HG02884 (cell line): ENCODE results near the gene TMEM163.
"Not testable (repeated sequence)": the region's sequence is repeated elsewhere in the genome, so short reads cannot be mapped to it uniquely, and the experiment has no call there.

Experiments used
- ATAC-seq: cut with Tn5 transposase; IDR thresholded peaks from one replicate; pipeline ENCODE4 v1.9.1; 2021; ENCODE audit warnings: mild to moderate bottlenecking, moderate library complexity; ENCODE audit not compliant: unreplicated experiment

The TMEM163 gene

DNA sequence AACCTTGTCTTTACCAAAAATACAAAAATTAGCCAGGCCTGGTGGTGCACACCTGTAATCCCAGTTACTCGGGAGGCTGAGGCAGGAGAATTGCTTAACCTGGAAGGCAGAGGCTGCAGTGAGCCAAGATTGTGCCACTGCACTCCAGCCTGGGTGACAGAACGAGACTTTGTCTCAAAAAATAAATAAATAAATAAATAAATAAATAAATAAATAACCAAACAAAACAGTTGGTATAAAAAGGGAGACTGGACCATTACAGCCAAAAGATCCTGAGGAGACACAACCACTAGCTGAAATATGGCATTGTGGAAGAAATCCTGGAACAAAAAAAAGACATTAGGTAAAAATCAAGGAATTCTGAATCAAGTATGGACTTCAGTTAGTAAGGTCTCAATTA lies 4.9 kb upstream of the TMEM163 start:
- not testable (repeated sequence) for ATAC-seq

DNA sequence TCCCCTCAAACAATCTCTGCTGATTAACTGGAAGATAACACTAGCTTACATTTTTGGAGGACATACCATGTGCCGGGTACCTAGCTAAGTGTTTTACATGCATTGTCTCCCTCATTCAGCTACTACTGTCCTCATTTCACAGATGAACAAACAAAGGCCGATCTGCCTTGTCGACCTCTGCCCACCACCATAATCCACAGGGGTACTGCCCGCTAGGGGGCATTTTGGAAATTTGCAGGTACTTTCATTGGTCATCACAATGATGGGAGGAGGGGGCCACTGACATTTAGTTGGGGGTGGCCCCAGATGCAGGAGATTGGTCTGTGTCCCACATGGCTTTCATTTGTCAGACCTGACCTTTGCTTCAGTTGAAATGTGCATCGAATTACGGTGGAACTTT lies 3.9 kb upstream of the TMEM163 start:
- ATAC-seq, result no peak

DNA sequence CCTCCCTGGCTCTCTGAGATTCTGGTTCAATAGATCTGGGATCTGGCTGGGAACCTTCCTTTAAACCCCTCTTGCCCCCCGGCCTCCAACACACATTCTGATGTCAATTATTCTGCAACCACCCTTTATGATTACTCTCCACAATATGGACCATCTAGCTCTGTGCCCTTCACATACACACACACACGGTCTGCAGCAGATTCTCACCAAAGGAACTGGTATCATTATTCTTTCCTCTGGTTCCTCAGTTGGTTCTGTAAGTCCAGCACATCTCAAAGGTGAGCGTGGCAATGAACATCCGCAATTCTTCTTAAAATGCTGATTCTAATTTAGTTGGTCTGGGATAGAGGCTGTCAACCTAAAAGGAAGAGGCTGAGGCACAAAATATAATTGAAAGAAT lies 2.8 kb upstream of the TMEM163 start:
- no peak for ATAC-seq

DNA sequence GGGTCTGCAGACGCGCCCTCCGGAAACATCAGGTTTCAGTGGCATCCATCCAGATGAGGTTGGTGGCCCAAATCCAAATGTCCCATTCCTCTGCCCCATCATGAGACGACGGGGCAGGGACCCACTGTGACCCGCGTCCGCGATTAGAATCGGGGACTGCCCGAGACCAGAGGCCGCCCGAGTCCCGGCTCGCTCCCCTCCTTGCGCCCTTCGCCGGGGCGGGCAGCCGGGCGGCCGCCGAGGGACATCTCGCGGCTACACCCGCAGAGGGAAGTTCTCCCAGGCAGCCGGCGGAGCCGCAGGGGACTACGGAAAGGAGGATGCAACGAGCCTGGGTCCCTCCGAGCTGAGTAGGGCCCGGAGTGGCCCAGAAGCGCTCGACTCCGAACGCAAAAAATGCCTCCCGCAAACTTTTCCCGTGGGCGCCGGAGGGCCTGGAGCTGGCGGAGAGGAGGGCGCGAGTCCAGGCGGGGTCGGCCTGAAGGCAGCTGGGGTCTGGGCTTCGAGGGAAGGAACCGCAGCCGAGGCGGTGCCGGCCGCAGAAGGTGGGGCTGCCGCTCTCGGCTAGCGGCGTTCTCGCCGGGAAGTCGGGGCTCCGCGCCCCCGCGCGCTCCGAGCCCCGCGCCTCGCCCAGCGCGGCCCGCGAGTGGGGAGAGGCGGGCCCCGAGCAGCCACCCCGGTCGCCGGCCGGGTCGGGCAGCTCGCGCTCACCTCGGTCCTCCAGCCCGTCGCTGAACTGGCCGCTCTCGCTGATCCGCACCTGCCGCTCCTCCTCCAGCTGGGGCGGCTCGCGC lies 580 bp downstream of the TMEM163 start:
- ATAC-seq, result peak; percentile 30

DNA sequence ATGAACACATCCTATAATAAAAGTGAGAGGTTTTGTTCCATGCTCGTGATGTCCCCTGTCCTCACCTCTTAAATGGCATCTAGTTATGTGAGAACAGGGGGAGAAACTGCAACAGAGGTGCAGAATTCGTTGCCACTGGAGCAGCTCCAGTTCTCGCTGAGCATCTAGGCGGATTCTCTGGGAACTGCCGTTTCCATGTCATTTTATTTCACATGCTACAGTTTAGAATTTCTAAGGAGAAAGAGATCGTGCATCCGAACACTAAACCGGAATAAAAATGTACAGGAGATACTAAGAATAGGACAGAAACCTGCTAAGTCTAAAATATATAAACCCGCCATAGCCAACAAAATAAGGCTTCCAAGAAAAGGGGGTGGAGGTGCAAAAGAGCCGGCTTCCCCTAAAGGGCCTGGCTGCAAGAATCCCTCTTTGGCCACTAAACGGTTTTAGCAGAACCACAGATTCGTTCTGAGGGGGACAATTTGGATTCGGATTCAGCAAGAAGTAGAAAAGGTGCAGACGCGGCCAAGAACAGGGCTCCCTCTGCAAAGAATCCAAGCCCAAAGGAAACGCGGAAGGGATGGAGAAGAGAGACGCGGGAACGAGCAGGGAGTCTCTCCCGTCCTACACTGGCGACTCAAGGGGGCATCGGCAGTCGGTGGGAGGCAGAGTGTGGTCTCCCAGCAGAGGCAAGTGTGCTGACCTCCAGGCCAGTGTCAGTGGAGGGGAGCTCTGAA lies 1.3 kb downstream of the TMEM163 start:
- no peak for ATAC-seq

DNA sequence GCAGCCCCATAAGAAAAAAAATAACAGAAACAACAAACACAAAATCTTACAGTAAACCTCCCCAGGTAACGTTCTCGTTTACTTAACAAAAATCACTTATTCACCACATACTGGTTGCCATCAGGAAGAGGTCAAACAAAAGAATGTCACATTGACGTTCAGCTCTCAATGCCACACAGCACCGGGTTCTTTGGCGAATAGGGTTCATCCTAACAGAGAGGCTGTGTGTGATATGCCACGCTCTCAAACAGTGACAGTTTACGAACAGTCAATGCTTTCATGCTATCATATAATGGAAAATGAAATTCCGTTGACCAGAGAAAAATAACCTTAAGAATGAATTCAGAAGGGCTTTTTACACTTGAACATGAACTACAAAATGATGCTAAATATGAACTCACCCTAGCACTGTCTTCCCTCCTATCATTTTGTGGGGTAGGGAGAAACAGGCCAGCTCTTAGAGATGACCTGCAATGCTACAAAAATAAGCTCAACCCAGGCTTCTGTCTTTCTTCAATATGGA lies 2.0 kb downstream of the TMEM163 start:
- ATAC-seq, result no peak

DNA sequence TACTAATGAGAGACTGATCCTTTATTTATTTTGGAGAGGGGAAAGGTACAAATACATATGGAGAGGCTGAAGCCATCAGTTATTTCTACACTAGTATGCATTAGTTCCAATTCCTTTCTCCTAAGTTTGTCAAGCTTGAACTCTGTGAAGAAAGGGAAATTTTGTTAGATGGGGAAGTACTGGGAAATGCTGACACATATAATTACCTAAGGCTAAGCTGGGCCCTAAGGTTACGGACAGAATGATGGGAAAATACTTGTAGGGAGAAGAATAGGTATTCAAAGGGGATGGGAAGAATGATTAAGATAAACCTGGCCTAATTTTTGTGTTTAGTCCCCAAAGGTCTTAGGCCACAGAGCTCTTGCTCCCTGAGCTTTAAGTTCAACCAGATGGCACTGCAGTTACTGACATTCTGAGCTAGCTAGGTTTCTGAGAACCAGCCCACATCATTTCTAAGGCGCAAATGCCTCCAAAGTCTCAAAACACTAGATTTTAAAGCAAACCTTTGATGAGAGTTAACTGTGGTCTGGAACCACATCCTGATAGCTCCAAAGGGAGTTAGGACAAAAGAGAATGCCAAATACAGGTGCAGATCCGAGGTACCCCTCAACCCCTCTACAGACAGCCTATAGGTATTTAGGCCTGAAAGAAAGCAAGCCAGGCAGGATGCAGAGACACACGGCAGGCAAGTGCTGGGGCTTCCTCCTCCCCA lies 2.7 kb downstream of the TMEM163 start:
- ATAC-seq, result no peak

DNA sequence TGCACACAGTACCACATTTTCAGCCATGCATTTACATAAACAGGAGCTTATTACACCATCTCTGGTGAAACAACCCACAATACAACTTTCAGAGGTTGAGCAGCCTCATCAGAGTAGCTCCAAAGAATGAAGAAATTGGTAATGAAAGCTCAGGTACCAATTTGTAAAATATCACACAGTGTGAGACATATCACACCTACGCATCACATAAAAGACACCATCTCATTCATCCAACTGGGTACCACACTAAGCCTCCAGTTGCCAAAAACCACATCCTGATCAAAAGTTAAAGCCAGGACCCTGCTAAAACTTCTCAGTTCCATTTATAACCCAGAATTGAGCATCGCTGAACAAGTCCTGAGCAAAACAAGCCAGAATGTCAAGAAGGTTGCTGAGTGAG lies 4.6 kb downstream of the TMEM163 start:
- no peak for ATAC-seq

DNA sequence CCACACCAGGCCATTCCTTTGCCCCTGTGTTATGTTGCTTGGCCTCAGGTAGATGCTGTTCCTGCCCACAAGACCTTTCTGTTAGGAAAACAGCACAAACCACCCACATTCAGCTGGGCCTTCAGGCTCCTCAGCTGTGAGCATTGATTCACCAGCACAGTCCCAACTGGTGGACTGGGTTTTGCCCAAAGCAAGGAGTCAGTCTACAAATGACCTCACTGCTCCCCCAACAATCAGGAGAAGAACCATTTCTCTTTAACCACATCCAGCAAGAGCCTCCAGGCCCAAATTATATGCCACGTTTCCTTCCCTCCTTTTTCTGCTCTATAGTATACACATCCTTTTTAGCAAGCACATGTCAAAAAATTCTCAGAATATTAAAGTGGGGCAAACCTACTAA lies 5.2 kb downstream of the TMEM163 start:
- ATAC-seq, result no peak

DNA sequence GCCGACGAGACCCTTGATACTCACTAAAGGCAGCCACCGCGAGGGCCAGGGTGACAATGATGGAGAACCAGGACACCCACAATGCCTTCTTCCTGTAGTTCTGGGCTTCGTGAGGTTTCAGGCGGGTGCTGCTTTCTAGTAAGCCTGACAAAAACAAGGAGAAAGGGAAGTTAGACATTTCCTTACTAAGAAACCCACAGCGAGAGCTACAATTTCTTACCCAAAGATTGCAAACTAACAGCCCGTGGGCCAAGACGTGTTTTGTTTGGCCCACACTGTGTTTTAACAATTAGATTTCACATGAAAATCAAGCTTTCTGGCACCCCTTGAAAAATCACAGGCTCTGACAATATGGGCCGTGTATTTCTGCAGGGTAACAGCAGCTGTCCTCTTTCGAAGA lies 5.6 kb downstream of the TMEM163 start:
- ATAC-seq, result no peak

DNA sequence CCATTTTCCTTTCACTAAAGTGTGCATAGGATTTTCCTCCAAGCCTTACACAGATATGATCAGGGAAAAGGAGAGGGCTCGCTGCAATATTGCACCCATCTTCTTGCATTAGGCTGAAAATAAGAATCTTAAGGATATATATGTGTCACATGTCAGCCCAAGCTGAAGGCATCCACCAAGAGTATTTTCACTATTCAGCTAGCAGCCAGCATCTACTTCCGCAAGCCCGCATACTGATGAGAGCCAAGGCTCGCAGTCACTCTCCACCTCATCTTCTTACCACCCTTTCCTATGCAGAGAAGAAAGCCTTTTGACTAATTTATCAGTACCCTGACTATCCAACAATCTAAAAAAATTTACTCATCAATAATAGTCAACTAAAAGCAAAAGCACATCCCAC lies 6.1 kb downstream of the TMEM163 start:
- ATAC-seq, result no peak

DNA sequence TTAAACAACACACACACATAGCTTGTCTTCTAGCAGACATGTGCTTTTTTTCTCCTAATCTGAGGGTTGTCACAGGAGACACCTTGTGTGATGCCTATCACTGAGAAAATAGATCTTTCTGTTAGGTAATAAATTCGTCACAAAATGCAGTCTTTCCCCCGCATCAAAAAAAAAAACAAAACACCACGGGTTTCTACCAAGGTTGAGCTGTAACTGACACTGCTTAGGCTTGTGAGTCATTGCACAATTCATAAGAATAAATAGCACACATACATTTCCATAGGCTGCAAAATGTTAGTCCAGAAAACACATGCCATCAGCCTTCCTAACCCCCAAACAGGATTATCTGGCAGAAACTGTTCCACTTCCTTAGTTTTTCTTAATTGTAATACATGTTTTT lies 6.5 kb downstream of the TMEM163 start:
- no peak for ATAC-seq

DNA sequence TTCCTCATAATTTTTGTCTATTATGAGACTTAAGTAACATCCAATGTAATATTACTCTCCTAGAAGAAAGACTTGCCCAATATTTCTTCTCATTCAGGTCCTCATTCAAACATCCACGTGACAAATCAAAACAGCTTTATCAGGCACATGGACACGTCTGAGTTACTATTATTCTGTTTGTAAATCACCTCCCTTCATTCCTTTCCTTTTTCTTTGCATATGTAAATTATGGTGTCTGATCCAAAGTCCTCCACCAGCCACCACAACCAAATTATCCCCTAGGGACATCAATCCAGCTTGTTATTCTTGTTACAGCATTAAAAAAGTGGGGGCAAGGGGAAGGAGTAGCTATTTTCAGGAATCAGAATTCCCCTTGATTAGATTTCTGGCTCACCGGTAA lies 7.1 kb downstream of the TMEM163 start:
- no peak for ATAC-seq

DNA sequence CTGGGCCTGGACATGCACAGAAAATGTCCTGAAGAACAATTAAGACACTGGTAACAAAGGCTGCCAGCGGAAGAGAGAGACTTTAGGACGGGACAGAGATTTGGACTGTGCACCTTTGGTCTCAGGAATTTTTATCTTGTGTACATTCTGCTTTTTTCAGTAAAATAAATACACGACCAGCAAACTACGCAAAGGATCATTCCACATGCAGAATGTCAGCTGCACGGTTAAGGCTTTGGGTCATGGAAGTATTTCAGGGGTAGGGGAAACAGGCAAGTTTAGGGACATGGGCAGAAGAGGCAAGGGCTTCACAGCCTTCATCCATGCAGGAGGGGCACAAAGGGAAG lies 11.5 kb downstream of the TMEM163 start:
- no peak for ATAC-seq

DNA sequence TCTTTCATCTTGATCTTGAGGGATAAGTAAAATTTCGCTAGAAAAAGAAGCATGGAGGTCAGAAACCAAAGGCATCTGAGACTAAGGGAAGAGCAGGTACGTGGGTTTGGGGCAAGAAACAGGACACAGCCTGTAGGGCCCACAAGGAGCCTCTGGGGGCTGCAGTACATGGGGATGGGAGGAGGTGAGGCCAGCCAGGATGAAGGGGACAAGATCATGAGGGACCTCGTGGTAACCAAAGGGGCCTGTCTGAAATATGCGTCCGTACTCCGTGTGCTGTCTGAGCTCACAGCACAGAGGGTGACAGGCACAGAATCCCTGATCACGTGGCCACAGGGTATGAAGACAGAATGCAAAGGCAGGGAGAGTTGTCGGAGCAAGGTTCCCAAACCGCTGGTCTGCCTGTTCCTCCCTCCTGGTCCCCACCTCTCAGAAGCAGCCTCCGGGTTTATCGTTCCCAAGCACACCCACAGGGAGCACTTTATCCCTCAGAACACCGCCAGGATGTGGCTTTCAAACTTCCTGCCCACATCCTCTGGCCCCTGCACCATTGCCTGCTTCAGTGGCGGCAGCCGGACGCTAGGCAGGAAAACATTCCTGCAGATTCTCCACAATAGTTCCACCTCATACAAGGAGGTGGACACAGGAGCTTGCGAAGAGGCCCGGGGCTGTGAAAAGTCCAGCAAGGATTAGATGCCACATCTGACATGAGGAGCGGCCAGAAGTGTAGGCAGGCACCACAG lies 12.0 kb downstream of the TMEM163 start:
- no peak for ATAC-seq

DNA sequence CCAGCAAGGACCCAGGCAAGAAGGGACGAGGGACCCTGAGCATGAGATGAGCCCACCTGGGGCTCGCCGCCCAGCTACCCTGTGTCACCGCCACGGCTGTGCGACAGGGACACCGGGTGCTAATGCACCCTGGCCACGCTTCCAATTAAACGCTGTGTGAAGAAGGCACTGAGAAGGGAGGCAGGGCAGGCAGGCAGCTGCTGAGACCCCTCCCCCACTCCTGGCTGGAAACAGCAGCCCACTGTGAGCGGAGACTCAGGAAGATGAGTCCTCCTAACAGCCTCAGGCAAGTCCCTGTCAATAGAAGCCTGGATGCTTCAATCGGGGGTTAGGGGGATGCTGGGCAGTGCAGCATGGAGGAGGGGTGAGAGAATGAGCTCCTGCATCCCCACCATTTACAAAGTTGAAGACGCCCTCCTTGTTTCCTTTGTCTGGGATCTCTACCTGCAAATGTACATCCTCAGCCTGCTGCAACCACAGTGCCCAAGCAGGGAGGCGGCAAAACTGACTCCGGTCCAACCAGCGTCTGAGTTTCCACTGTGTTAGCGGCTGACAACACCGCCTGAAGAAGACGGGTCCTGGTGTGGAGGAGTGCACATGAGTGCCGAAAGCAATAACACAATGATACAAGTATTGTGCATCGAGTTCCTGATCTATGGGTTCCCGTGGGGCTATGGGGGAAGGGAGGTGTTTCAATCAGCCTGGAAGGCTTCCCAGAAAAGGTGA lies 12.8 kb downstream of the TMEM163 start:
- ATAC-seq, result no peak

DNA sequence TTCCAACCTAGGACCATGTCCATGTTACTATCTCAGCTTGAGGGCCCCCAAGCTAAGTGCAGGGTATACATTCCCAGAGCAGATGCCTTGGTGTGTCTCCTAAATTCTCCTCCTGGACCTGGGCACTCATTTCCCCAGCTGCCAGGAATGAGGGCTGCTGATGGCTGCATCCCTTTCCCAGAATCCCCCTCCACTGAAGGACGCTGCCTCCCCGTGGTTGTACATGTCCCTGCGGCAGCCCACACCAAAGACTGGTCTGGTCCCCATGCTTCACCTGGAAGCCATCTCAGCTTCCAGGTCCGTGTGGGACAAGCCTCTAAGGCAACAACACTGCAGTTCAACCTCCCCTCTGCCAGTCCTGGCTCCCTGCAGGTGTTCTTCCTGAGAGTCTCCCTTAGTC lies 14.6 kb downstream of the TMEM163 start:
- no peak for ATAC-seq

DNA sequence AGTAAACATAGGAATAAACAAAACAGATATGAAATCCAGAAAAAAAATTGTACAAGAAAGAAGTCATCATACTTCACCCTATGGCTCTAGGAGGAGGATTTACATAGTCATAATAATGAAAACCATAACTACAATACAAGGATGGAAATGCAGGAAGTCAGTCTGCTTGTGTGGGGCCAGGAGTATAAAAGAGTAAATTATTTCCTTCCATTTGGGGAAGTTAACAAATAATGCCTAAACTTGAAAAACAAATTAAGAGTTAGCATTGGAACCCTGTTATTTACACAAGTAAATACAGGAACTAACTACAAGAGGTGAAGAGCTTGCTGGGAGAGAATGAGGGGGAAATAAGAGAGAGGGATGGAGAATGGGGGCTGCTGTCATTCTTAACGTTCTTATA lies 15.4 kb downstream of the TMEM163 start:
- no peak for ATAC-seq

DNA sequence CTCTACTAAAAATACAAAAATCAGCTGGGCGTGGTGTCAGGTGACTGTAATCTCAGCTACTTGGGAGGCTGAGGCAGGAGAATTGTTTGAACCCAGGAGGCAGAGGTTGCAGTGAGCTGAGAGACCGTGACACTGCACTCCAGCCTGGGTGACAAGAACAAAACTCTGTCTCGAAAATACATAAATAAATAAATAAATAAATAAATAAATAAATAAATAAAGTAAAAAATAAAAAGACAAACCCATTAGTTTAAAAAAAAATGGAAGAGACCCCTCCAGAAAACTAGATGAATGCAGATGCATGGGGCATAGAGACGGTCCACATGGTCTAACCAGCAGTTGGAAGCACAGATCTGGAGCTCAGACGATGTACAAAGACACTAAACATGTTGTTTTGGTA lies 18.1 kb downstream of the TMEM163 start:
- ATAC-seq, result no peak

DNA sequence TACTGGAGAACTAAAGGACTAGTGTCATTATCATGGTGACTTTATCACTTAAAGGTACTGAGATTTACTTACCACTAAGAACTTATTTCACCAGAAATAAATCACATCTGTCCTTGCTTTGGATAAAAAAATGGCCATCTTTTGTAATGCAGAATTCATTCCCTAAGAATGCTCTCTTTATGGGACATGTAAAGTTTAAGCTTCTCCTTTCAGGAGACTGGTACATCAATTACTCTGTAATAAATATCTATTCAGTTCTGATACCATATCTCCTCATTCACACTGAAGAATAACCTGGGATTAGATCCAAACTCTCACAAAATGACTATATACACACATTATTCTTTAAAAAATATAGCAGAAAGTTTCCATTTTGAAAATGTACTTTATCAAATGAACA lies 24.4 kb downstream of the TMEM163 start:
- no peak for ATAC-seq
